GM18499 (cell line): ENCODE data around the gene RPLP1.
"Not testable (repeated sequence)": the region's sequence is repeated elsewhere in the genome, so short reads cannot be mapped to it uniquely, and the experiment has no call there.

Experiments used
- ATAC-seq: cut with Tn5 transposase; IDR thresholded peaks from one replicate; pipeline ENCODE4 v1.9.1; 2021; ENCODE audit warnings: moderate number of reproducible peaks; ENCODE audit not compliant: insufficient read depth, unreplicated experiment

The RPLP1 gene

GRCh38 chr15:69435985-69436384, 16.6 kb upstream of the RPLP1 start:
- no peak for ATAC-seq

GRCh38 chr15:69436951-69437350, 15.7 kb upstream of the RPLP1 start:
- ATAC-seq = no peak

- ATAC-seq = no peak
These were observed 13.0 kb upstream of the RPLP1 start for GRCh38 chr15:69439623-69440022.

GRCh38 chr15:69443032-69443611, 9.5 kb upstream of the RPLP1 start:
- ATAC-seq = no peak

- ATAC-seq = no peak
These were observed 7.9 kb upstream of the RPLP1 start for GRCh38 chr15:69444686-69445085.

- ATAC-seq = no peak
These were observed 5.7 kb upstream of the RPLP1 start for GRCh38 chr15:69446953-69447352.

- ATAC-seq = not testable (repeated sequence)
These were observed 2.4 kb upstream of the RPLP1 start for GRCh38 chr15:69450221-69450620.

- no peak for ATAC-seq
These were observed 1.5 kb upstream of the RPLP1 start for GRCh38 chr15:69450968-69451695.

GRCh38 chr15:69451951-69452691, 497 bp upstream of the RPLP1 start:
- peak; percentile 20 for ATAC-seq

- ATAC-seq = no peak
These were observed 2.3 kb downstream of the RPLP1 start for GRCh38 chr15:69454953-69455352.

- ATAC-seq = no peak
These were observed 3.9 kb downstream of the RPLP1 start for GRCh38 chr15:69456208-69457166.

GRCh38 chr15:69457304-69458280, 5.0 kb downstream of the RPLP1 start:
- no peak for ATAC-seq

- no peak for ATAC-seq
These were observed 6.4 kb downstream of the RPLP1 start for GRCh38 chr15:69459066-69459465.

GRCh38 chr15:69460481-69460880, 7.9 kb downstream of the RPLP1 start:
- no peak for ATAC-seq

- ATAC-seq = no peak
These were observed 9.4 kb downstream of the RPLP1 start for GRCh38 chr15:69462030-69462492.

GRCh38 chr15:69462493-69463181, 10.0 kb downstream of the RPLP1 start:
- ATAC-seq = peak; percentile 39

- no peak for ATAC-seq
These were observed 10.7 kb downstream of the RPLP1 start for GRCh38 chr15:69463182-69463756.

- ATAC-seq = no peak
These were observed 12.6 kb downstream of the RPLP1 start for GRCh38 chr15:69465253-69465652.
